Right atrium auricular region (tissue), 2 donors: ENCODE results near the gene FHIT. TPM values are rescaled to one million over a fixed set of nuclear protein-coding genes. Genes with fewer than 3 reads are reported as not detected.

ENCODE experiments used
- DNase-seq: peaks from one replicate; pipeline ENCODE4 v3.0.0-alpha.2; 2019; ENCODE audit warnings: low spot score
- H3K27ac ChIP-seq, 2 donors: fragments of 200-600 bp; sonication (generic); 1 replicate in 1 of 2; 2 replicates in 1 of 2; pipeline ENCODE4 v1.5.1; 2016 to 2019
- H3K27me3 ChIP-seq, 2 donors: fragments of 200-600 bp; sonication (generic); one replicate each; pipeline versions ENCODE4 v1.5.1 to v1.6.0; 2017 to 2019
- H3K36me3 ChIP-seq: fragments of 200-600 bp; sonication (generic); one replicate; pipeline ENCODE4 v1.5.1; 2016
- H3K4me1 ChIP-seq, 2 donors: fragments of 200-600 bp; sonication (generic); one replicate each; pipeline versions ENCODE4 v1.5.1 to v1.6.0; 2017 to 2019
- H3K4me3 ChIP-seq, 2 donors: fragments of 200-600 bp; sonication (generic); 1 replicate in 1 of 2; 2 replicates in 1 of 2; pipeline ENCODE4 v1.5.1; 2017 to 2019; ENCODE audit warnings: mild to moderate bottlenecking in 1 of 2, moderate library complexity in 1 of 2
- H3K9me3 ChIP-seq, 2 donors: fragments of 200-600 bp; sonication (generic); one replicate each; pipeline ENCODE4 v1.5.1; 2019
- total RNA-seq, 2 donors: library from RNA; depleted of rRNA; stranded (reverse); fragments of >200 nt; gene quantifications; one replicate each; pipeline ENCODE4 v1.1.0, GENCODE V29; 2016
- TF ChIP-seq, protein P1 (sequence below), 2 donors: fragments of 200-600 bp; sonication (generic); IDR thresholded peaks; one replicate each; pipeline ENCODE4 v1.5.1; 2019; ENCODE audit warnings: antibody characterized with exemption in 2 of 2

Gene FHIT
- total RNA-seq, 2 donors from 2014 or later, result 10.4 to 11.0 TPM

DNA sequence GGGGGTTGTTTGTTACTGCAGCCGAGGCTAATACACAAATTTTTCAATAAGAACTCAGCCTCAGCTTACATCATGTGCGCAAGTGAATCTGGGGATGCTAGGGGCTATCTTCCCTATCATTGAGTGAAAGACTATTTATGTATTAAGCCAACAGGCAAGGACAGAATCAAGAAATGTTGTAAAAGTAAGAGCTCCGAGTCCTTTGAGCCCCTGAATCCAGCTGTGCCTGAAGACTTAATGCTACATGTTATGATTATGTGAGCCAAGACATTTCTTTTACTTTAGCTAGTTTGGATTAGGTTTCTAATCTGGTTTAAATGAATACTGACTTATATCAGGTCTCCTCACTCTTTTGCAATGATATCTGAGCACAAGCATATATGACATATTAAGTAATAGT, 1418.5 kb downstream of the FHIT start:
- H3K27me3 ChIP-seq, result no peaks in the 10 kb centered on the region
- no peak overlapping the region for H3K4me3 ChIP-seq

DNA sequence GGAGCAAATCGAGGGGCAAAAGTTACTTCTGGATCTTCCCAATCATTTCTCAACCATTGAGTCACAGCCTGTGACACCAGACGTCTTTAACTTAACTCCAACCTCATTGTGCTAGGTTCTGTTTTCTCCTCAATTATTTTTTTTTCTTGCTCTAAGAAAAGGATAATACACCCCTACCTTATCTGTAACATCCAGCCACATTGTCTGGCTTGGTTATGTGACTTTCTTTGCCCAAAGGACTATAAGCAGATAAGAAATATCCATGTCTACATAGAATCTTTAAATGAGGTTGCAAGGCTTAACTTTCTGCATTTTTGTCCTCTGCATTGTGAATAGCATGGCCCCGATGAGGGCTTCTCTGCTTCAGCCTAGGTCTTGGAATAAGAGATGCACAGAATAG, 1419.0 kb downstream of the FHIT start:
- no peak overlapping the region for H3K4me3 ChIP-seq
- TF ChIP-seq, protein P1, sequence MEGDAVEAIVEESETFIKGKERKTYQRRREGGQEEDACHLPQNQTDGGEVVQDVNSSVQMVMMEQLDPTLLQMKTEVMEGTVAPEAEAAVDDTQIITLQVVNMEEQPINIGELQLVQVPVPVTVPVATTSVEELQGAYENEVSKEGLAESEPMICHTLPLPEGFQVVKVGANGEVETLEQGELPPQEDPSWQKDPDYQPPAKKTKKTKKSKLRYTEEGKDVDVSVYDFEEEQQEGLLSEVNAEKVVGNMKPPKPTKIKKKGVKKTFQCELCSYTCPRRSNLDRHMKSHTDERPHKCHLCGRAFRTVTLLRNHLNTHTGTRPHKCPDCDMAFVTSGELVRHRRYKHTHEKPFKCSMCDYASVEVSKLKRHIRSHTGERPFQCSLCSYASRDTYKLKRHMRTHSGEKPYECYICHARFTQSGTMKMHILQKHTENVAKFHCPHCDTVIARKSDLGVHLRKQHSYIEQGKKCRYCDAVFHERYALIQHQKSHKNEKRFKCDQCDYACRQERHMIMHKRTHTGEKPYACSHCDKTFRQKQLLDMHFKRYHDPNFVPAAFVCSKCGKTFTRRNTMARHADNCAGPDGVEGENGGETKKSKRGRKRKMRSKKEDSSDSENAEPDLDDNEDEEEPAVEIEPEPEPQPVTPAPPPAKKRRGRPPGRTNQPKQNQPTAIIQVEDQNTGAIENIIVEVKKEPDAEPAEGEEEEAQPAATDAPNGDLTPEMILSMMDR (IDR thresholded peaks at IDR 0.05), result no peak
- no peak overlapping the region for H3K27ac ChIP-seq
- no peaks in the 10 kb centered on the region for H3K27me3 ChIP-seq
- H3K36me3 ChIP-seq, result no peaks in the 10 kb centered on the region
- DNase-seq, result no peak
- no peaks in the 10 kb centered on the region for H3K9me3 ChIP-seq
- peaks cover 0 to 12% of the 10 kb centered on the region in 2 donors for H3K4me1 ChIP-seq

More for the DNA sequence above, 1418.5 kb downstream of the FHIT start:
- H3K4me1 ChIP-seq, result peaks cover 0 to 12% of the 10 kb centered on the region in 2 donors
- TF ChIP-seq, protein P1 (IDR thresholded peaks at IDR 0.05), result no peak
- H3K36me3 ChIP-seq, result no peaks in the 10 kb centered on the region
- no peak for DNase-seq
- H3K9me3 ChIP-seq, result no peaks in the 10 kb centered on the region
- no peak overlapping the region for H3K27ac ChIP-seq

DNA sequence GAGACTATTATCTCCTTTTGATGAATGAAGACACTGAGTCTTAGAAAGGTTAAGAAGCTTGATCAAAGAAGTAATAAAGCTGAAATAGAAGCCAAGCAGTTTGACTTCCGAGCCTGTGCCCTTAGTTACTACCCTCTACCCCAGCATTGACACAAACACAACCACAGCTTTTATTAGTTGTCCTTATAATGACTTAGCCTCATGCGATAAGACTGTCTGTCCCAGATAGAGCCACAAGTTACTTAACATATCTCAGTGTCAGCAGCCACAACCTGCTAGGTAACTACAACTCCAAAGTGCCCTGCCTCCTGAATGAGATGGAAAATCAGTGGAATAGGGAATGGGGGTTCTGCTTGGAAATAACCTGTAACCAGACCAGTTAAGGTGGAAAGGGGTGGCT, 1419.9 kb downstream of the FHIT start:
- Histone ChIP-seq H3K27me3 (no peaks in the 10 kb centered on the region), H3K27ac (no peak overlapping the region), H3K9me3 (no peaks in the 10 kb centered on the region), H3K36me3 (no peaks in the 10 kb centered on the region), H3K4me1 (peaks cover 0 to 12% of the 10 kb centered on the region in 2 donors), H3K4me3 (no peak overlapping the region)
- TF ChIP-seq, protein P1 (IDR thresholded peaks at IDR 0.05), result no peak
- no peak for DNase-seq

DNA sequence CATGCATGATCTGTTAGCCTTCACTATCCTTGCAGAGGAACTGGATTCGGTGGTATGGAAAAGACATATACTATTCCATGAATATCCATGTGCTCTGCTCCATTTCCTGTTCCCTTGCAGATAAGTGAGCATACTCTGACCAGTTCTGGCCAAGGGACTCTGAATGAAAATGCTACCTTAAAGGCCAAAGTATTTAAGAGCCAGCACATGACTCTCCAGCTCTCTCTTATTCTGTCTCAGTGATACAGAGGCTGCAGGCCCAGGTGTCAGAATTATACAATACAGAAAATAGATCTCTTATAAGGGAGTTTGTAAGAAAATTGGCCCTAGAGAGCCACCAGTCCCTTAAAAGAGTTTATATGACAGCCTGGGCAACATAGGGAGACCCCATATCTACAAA, 1421.7 kb downstream of the FHIT start:
- DNase-seq, result no peak
- TF ChIP-seq, protein P1 (IDR thresholded peaks at IDR 0.05), result no peak
- Histone ChIP-seq H3K27me3 (no peaks in the 10 kb centered on the region), H3K4me3 (no peak overlapping the region), H3K27ac (no peak overlapping the region), H3K4me1 (peaks cover 0 to 12% of the 10 kb centered on the region in 2 donors), H3K9me3 (no peaks in the 10 kb centered on the region), H3K36me3 (no peaks in the 10 kb centered on the region)

DNA sequence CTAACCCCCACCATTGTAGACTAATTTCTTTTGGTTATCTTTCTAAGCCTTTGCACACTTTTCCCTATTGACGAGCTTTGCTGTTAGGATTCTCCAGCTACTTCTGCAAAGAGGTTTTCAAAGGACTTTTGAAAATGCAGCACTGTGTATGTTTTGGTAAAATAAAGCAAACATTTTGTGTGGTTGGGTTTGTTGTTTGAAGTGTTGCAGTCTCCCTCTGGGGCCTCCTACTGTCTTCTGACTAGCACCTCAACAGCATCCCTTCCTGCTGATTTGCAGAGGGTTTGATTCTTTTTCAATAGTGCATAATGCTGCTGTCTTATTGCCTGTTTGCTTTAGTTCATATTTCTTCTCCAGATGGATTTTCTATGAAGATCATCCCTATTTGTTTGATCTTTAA, 1426.4 kb downstream of the FHIT start:
- no peak for DNase-seq
- Histone ChIP-seq H3K4me1 (peaks cover 0 to 7% of the 10 kb centered on the region in 2 donors), H3K9me3 (no peaks in the 10 kb centered on the region), H3K27me3 (no peaks in the 10 kb centered on the region), H3K36me3 (no peaks in the 10 kb centered on the region), H3K27ac (no peak overlapping the region), H3K4me3 (no peak overlapping the region)
- TF ChIP-seq, protein P1 (IDR thresholded peaks at IDR 0.05), result no peak

DNA sequence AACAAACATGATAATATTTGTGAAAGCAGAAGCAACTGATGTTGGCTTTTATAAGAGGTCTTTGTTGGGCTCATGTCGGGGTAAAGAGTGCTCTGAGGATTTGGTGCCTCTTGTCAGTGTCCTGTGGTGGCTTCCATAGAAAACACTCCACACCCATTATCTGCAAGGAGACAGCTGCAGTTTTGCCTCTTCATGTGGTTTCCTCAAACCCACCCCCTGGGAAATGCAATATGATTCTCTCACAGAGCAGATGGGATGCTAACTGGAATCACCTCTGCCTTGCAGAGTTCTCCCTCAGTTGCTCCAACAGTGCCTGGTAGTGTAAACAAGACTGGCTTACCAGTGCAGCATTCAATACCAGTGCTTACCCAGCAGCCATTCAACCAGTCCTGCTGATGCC, 1430.0 kb downstream of the FHIT start:
- Histone ChIP-seq H3K27me3 (no peaks in the 10 kb centered on the region), H3K4me3 (no peak overlapping the region), H3K9me3 (no peaks in the 10 kb centered on the region), H3K36me3 (no peaks in the 10 kb centered on the region), H3K4me1 (peaks cover 0 to 17% of the 10 kb centered on the region in 2 donors), H3K27ac (no peak overlapping the region)
- no peak for DNase-seq
- TF ChIP-seq, protein P1 (IDR thresholded peaks at IDR 0.05), result no peak
